Tongue (tissue), 2 donors: ENCODE data around the gene ST6GALNAC3. TPM values are rescaled to one million over a fixed set of nuclear protein-coding genes. Genes with fewer than 3 reads are reported as not detected.

ENCODE experiments used
- DNase-seq: peaks from one replicate; pipeline ENCODE4 v3.0.0-alpha.2; 2015
- total RNA-seq: library from RNA; depleted of rRNA; stranded (reverse); fragments of >200 nt; gene quantifications from one replicate; pipeline ENCODE4 v1.2.3, GENCODE V29; 2014

The ST6GALNAC3 gene
- total RNA-seq, 1 donor from 2014 or later: 6.5 TPM

DNA sequence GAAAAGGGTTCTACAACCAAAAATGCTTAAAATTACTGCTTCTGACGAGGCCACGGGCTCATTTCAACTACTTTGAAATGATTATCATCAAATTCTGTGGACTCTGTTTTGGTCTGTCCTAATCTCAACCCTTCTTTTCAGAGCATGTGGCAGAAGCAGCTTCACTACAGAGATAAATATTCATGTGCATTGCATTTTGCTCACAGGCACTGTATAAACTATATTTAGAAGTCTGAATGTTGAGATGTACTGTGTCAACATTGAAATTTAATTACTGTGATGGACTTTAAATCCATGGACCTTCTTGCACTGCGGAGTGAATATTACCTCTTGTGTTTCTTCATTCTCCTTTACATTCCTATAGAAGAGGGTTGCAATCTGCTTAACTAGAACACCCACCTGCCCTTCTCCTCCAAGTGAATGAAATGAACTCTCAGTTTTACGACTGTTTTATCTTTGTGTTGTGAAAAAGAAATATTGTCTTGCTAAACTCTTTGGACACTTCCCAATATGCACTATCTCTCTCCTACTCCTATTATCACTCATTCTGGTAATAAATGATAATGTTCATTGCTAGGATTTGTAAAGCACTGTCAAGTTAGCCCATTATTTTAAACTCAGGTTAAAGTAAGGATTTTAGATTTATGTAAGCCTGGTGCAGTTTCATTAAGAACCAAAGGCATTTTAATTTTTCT is 511.6 kb downstream of the ST6GALNAC3 start:
- no peak for DNase-seq

DNA sequence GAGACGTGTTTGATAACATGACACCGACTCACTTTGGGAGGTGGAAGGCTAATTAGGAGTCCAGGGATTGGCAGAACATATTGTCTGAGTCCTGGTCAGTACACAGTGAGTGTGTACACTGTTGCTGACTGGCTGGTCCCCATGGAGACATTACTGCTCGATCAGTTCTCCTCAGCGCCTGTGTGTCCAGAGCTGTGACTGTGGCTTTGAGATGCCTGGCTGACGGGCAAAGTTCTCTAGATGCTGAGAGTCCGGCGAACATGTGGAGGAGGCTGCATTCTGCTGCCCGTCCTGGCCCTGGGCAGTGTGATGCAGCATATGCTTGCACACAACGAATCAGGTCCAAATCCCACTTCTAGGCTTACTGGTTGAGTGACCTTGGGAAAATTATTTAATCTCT is 512.7 kb downstream of the ST6GALNAC3 start:
- no peak for DNase-seq

DNA sequence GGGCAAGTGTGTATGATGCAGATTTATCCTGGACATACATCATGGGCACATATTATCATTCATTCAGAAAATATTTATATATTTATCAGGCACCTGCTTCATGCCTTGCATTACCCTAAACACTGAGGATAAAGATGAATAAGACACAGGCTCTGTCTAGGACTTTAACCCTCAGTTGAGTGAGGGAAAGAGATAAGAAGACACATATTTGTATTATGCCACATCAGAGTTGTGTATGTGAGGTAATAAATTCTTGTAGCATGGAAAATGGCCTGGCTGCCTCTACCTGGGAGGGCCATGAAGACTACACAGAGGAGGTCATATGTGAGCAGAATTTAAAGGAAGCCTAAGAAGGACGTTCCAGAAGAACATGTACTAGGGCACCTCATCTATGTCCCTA is 516.9 kb downstream of the ST6GALNAC3 start:
- no peak for DNase-seq

DNA sequence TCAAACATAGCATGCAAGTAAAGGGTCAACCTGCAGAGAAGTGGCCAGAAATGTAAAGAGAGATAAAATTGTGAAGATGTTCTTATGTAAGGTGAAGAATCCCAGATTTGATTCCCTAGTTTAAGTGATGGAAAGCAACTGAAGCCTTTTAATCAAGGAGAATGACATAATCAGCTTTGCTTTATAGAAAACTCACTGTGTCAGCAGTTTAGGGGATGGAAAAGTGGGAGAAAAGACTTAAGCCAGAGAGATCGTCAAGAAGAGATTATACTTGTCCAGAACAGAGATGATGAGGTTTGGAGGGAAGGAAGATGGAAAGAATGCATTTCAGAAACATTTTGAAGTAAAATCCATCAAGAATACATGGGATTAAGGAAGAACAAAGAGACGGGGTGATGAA is 517.4 kb downstream of the ST6GALNAC3 start:
- DNase-seq: no peak

DNA sequence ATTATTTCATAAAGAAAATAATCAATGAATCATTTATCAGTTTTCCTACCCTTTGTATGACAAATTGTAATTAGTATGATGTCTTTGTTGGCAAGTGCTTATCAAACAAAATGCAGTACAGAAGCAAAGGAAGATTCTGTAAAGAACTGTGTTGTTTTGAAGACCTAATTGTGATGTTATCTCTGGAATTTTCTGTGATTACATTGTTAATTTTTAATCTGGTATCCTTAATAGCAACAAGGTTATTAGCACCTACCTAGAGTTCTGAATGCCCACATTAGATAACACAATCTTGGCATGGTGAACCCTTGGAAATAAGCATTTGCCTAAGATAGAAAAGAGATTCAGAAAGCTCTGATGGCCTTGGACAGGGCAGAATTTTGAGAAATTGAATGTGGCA is 518.6 kb downstream of the ST6GALNAC3 start:
- no peak for DNase-seq

DNA sequence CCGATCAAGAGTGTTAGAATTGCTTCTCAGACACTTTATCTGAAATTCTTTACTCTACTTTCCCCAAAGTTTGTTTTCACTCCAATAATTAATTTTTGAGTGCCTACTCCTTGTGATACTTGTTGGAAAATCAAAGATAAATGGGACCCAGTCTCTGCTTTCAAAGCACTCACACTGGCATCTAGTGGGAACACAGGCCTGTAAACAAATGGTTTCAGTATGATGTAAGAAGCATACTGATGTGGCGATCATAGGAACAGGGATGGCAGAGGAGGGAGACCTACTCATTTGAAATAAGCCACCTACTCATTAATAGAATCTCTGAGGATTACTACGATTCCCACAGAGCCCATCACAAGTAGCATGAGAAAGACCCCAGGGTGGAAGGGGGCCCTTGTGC is 519.1 kb downstream of the ST6GALNAC3 start:
- DNase-seq: no peak

DNA sequence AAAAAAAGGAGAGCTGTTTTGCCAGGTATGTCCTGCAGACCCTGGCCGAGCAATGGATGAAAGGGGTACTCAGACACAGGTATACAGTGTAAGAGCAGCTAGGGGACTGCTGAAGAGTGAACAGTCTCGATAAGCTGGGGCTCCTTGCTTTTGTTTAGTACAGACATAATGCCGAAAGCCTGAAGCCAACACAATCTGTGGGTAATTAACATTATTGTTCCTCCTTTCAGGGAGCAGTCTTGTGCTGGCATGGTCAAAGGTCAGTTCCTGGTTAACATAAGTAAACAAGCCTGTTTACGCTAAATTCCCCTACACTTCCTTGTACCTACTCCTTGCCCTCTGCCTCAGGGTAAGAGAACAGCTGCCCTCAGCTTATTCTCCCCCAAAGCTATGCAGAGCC is 520.5 kb downstream of the ST6GALNAC3 start:
- no peak for DNase-seq

DNA sequence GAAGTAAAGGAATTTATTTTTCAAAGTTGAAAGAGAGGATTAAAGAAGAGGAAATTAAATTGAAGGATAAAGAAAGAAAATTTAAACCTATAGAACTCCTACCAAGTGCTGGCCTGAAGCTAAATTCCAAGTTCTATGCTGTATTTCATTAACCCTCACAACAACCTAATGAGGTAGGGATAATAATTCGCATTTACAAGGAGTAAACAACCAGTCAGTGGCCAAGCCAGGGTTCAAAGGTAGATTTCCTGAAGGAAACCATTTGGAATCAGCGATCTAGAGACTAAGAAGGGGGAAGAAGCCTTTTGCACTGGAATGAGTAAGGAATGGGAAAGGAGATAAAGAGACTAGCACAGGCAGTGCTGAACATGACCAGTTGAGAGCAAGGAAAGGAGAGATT is 526.9 kb downstream of the ST6GALNAC3 start:
- no peak for DNase-seq

DNA sequence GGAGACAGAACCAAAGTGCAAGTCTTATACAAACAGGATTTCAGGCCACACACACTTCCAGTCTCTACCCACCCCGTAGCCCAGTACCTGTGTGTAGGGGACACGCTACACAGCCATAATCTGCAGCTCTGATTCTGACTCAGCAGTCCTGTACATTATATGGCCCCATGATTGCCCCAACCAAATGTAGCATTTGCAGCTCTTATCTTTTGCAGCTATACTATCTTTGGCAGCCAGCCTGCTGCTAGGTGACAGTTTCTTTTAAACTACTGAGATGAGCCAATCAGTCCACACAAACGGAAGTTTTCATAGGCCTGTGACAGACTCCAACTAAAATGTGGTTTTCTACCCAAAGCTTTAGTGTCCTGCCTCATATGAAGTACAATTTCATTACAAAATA is 533.2 kb downstream of the ST6GALNAC3 start:
- DNase-seq: no peak

DNA sequence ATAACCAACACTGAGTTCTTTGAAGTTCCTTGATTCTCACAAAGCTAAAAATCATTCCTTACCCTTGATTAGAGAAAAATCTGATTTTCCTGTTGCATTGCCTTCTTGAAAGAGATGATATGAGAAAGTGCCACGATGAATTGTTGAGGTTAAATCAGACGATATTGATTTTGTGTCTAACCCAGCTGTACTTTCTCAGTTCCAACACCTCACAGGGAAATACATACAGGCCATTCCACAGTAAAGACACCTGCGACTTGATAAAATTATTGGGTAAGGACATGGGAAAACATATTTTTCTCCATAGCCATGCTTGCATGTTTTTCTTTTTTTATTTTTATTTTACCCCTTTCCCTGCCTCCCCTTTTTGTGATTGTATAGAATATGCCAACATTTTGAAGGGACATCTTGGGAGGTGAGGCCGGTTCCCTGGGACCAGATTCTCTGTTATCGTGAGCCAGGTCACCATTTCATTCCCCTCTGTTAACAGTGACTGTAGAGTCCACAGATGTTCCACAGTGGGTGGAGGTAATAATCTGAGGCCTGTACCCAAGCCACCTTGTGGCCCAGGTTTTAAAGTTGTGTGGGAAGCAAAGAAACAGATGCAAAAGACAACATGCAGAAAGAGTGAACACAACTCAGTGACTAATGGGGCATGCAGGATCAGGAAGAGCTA is 537.4 kb downstream of the ST6GALNAC3 start:
- DNase-seq: no peak

DNA sequence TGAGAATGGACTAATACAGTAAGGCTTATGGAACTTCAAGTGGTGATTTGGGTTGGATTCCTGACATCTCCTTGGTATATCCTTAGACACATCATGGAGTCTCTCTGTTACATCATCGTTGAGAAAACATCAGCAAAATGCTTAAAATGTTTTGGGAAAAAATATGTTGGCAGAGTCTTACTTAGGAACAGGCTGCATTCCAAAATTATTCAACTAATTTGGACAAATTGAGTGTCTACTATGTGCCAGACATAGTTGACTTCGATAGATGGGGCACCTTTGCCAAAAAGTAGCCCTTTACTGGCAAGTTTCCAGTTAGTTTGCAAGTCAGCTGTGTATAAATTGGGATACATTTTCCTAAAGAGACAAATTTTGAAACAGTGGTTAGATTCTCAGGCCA is 539.3 kb downstream of the ST6GALNAC3 start:
- DNase-seq: no peak

DNA sequence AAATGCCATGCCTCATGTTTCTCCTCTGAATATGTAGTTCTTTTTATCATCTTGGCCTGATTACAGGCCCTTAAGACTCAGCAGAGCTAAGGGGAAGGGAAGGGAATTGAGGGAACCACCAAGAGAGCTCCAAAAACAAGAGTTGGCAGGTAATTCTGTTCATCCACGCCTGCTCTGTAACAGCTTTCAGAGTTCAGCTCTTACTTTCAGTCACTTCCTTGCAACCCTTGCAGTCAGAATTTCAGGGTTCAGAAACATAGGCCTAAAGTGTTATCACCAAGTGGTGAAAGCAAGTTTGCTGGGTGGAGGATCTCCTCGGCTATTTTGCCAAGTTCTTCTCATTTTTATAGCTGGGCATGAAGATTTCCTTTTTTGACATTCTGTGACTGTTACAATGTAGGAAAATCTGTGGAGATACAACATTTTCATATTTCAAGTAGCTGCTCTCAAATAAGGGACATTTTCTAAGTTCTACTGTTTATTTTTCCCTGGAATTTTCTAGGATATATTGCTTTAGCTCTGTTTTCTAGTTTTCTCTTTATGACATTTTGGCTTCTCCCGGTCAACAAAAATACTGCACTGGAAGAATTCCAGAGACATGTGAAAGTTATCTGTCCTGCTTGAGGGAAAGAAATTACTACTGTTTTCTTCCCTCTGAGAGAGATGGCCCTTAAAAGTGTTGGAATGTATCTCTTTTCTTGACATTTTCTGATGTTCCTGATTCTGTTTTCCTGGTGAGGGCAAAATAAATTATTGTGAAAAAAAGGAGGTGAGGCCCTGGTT is 540.9 kb downstream of the ST6GALNAC3 start:
- DNase-seq: no peak

DNA sequence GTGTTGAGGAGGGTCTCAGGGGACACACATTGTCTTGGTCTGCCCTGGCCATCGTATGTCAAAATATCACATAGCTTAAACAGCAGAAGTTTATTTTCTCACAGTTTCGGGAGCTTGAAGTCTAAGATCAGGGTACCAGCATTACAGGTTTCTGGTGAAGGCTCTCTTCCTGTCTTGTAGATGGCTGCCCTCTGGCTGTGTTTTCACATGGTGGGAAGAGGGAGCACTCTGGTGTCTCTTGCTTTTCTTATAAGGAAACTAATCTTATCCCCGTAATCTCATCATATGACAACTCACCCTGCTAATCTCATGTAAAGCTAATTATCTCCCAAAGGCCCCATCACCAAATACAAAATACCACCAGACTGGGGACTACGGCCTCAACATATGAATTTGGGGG is 545.8 kb downstream of the ST6GALNAC3 start:
- no peak for DNase-seq

DNA sequence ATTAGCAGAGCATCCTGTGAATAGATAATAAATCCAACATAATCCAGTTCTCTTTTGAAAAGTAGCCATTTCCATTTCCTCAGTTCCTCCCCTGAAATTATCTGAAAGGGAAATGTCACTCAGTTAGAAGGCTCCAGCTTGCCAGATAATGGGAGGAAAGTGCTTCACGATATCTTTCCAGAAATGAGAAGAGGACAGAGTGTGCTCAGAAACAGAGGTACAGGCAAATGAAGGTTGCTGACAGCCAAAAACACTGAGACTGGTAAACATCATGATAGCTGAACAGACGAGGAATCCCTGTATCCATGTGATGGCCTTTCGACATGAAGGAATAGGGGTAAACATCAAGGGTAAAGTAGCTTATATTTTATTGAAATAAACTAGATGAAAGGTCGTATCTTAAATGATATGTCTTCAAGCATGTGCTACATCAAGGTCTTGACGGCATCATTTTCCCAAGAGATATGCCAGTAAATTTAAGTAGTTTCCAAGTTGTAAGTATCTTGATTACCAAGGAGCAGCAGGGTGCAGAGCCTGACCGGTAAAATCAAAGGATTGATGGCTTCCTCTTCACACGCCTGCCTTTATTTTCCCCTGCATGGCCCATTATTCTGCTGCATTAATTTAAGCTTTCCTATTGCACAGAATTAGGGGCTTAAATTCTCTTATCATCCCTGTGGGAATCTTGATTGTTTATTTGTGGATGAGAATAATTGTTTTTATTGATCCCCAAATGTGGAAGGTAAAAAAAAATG is 548.4 kb downstream of the ST6GALNAC3 start:
- no peak for DNase-seq

DNA sequence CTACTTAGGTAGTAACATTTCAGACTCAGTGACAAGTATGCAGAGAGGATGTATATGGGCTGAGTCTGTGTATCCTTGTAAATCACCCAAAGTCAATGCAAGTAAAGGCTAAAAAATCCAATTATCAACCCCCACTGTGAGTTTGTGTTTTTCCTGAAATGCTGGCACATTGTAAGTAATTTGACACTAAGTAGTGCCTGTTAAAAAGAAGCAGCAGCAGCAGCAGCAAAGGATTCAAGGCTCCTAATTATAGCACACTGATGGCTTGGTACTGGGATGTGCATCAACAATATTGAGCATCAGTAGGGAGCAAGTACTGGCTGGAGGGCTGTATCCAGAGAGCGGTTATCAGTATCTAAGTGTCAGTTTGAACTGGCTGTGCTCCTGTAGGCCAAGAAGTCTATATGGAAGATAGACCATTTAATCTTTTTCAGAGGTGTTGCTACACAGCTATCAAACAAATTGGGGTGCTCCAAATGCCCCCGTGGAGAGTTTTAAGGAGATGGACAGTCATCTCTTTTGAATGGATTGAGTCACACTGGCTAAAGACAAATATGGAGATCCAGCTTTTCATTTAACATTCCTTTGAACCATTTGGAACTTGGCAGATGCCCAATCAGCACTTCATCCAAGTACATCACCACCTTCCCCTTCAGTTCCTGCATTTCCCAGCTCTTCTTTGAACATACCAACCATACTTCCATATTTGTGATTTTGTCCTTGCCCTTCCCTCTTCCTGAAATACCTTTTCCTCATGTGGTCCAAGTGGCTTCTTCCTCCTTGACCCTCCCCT is 551.5 kb downstream of the ST6GALNAC3 start:
- no peak for DNase-seq

DNA sequence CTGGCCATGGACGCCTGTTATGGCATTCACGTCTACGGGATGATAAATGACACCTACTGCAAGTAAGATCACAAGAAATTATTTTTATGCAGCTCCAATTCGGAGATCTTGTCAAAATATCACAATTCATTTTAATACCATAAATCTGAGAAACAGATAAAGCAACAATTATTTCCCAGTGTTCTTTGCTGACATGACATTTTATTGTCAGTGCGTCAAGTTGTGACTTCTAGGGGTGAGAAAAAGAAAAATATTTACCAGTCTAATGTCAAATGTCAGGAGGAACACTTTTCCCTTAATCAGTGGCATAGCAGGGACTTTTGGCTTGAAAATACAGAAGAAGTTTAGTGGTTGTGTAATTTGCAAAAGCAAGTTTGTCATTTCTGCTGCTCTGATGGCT is 553.0 kb downstream of the ST6GALNAC3 start:
- DNase-seq: no peak

DNA sequence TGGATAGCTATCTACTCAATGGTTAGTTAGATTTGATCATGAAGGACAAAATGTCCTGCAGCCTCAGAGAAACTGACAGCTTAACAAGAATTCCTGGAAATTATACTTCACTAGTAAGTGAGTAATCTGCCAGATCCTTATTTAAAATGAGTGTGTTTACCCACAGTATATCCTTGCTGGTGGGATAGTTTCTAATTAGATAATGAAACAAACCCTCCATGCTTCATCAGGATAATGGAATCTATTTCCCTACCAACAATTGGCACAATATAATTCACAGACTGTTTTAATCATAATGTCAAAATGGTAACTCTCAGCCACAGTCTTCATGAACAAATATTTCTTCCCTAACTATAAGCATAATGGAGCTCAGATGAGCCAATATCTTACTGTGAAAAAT is 553.4 kb downstream of the ST6GALNAC3 start:
- no peak for DNase-seq

DNA sequence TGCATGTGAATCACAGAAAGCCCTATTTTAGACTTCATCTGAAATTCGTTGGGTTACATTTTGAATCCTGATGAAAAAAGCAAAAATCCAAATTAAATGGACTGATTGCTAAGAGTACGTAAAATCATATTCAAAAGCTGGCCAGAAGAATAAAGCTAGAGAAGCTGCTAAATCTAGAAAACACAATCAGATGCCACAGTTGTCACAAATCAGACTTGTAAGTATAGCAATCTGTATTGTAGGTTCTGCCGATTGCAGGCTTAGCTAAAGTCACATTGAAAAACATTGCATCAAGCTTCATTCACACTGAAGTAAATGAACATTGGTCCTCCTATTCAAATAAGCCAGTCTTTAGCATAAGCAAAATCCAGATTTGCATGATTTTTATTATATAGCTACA is 557.6 kb downstream of the ST6GALNAC3 start:
- DNase-seq: no peak

DNA sequence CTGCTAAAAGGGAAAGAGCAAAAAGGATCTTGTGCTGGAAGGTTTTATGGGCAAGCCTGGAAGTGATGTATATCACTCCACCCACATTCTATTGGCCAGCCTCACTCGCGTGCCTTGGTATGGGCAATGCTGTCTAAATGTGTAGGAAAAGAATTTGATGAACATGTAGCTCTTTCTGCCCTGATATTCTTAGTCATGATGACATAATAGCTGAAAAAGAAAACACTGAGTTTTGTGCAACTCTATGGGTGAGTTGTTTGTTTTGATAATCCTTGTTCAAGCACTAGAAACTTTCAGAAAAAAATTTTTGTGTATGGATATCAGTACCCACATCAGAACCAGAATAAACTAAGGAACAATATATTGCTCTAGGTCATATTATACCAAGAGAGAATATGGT is 561.2 kb downstream of the ST6GALNAC3 start:
- DNase-seq: no peak

DNA sequence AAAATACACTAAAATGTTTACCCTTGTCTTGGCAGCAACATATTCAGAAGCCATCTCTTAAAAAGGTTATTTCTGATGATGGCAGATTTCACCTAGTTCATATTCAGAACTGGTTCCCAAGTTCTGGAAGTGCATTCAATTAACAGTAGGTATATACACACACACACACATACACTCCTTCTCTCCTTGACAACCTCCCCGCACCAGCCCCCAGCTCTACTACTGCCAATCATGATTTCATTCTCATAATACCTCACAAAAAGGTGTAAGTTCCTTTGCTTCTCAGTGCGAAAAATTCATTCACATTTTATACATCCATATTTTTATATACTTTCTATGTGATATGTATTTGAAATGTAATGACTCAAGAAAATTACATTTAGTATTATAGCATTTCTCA is 564.6 kb downstream of the ST6GALNAC3 start:
- DNase-seq: no peak

DNA sequence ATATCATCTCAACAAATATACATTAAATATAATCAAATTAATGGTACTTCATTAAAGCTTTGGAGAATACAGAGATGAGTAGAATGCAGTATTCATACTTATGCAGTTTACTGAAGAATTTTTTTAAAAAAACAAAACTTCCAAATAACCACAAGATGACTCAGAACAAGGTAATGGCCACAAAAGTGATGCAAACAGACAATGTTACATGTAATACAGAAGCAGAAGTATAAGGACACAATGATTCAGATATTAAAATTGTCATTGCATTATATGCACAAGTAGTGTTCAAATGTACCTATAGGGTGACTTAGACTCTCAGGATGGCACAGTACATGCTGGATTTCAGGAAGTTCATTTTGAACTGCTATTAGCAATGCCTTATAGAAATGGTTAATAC is 565.5 kb downstream of the ST6GALNAC3 start:
- DNase-seq: no peak

DNA sequence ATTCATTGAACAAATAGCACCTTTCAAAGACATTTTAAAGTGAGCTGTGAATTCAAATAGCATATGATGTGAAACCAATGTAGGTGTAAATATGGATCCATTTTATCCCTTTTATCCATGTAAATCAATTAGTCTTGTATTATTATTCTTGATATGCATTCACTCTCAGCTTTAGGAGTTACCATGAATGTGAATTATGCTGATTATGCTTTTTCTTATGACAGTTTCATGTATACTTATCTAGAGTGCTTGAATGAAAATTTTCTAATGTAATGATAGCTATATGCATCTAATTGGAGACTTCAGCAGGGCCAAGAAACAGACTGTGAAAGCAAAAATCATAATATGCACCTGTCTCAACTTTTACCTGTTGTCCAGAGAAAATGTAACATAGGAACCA is 566.2 kb downstream of the ST6GALNAC3 start:
- no peak for DNase-seq
